ENCODE results near the gene OGFOD3. TPM values are rescaled to one million over a fixed set of nuclear protein-coding genes. Genes with fewer than 3 reads are reported as not detected.

The OGFOD3 gene
- total RNA-seq, 4 donors from 2014 or later = 13.0 to 33.5 (median 20.0) TPM

GRCh38 chr17:82435103-82435502, 16.7 kb upstream of the OGFOD3 start:
- Histone ChIP-seq H3K4me1 (no peaks in the 10 kb centered on the region), H3K36me3 (peaks cover 49% of the 10 kb centered on the region), H3K9me3 (no peaks in the 10 kb centered on the region), H3K27ac (no peak overlapping the region), H3K27me3 (no peaks in the 10 kb centered on the region), H3K4me3 (no peak overlapping the region)
- DNase-seq (ENCODE audit: low spot score in 2 of 2) = peak in 1 of 2 donors; percentile 60
- 85% methylated on average over 11 of the region's 12 CpGs for WGBS
- TF ChIP-seq, protein P1, sequence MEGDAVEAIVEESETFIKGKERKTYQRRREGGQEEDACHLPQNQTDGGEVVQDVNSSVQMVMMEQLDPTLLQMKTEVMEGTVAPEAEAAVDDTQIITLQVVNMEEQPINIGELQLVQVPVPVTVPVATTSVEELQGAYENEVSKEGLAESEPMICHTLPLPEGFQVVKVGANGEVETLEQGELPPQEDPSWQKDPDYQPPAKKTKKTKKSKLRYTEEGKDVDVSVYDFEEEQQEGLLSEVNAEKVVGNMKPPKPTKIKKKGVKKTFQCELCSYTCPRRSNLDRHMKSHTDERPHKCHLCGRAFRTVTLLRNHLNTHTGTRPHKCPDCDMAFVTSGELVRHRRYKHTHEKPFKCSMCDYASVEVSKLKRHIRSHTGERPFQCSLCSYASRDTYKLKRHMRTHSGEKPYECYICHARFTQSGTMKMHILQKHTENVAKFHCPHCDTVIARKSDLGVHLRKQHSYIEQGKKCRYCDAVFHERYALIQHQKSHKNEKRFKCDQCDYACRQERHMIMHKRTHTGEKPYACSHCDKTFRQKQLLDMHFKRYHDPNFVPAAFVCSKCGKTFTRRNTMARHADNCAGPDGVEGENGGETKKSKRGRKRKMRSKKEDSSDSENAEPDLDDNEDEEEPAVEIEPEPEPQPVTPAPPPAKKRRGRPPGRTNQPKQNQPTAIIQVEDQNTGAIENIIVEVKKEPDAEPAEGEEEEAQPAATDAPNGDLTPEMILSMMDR (IDR thresholded peaks at IDR 0.05) = no peak
- TF ChIP-seq POLR2A (IDR thresholded peaks at IDR 0.05) (no peak), POLR2AphosphoS5 (IDR thresholded peaks at IDR 0.05) (no peak), EP300 (IDR thresholded peaks at IDR 0.05) (no peak)

DNA sequence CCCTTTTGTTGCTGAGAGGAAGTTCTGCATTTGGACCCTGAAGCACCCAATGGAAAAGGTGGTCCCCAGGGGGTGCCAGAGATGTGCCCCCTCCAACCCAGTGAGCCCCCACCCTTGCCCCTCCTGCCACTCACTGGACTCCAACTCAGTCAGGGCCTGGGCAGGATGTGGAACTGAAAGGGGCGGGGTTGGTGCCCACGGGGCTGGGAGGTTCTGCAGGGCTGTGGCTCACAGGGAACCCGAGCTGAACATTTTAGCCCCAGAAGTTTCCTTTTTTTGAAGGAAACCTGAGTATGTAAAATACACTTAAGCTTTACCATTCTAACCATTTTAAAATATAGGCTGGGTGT, 15.8 kb upstream of the OGFOD3 start:
- H3K4me1 ChIP-seq = no peaks in the 10 kb centered on the region
- H3K27ac ChIP-seq = no peak overlapping the region
- H3K9me3 ChIP-seq = no peaks in the 10 kb centered on the region
- 48% methylated on average over 3 of the region's 3 CpGs for WGBS
- TF ChIP-seq, protein P1 (IDR thresholded peaks at IDR 0.05) = no peak
- no peak for TF ChIP-seq POLR2AphosphoS5 (IDR thresholded peaks at IDR 0.05)
- peak in 1 of 2 donors; percentile 59 for DNase-seq (ENCODE audit: low spot score in 2 of 2)
- H3K27me3 ChIP-seq = no peaks in the 10 kb centered on the region
- no peak overlapping the region for H3K4me3 ChIP-seq
- peaks cover 51% of the 10 kb centered on the region for H3K36me3 ChIP-seq

DNA sequence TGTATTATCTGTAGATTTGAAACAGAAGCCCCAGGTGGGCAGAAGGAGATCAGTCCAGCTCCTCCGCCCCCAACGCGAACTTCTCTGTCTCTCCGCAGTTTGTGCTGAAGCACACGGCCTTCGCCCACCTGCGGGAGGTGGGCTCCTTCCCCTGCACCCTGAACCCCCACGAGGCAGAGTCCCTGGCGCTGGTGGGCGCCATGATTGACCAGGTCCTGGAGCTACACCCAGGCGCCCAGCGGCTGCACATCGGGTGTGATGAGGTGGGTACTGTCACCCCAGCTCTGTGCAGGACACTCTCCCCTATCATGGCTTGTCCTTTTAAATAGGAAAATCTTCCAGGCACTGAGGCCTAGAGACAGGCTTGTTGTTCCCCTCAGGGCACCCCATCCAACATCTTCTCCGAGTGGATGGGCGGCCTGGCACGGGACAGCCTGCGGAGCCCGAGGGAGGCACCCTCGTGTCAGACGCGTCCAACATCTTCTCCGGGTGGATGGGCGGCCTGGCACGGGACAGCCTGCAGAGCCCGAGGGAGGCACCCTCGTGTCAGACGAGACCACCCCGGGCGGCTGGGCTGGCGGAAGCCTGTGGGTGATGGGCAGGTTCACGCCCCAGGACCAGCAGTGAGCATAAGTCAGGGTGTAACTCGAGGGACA, 15.3 kb upstream of the OGFOD3 start:
- DNase-seq (ENCODE audit: low spot score in 2 of 2) = peak in 1 of 2 donors; percentile 61
- H3K9me3 ChIP-seq = no peaks in the 10 kb centered on the region
- no peak overlapping the region for H3K27ac ChIP-seq
- H3K27me3 ChIP-seq = no peaks in the 10 kb centered on the region
- no peaks in the 10 kb centered on the region for H3K4me1 ChIP-seq
- WGBS = 82% methylated on average over 25 of the region's 32 CpGs
- no peak for TF ChIP-seq POLR2AphosphoS5 (IDR thresholded peaks at IDR 0.05)
- no peak for TF ChIP-seq EP300 (IDR thresholded peaks at IDR 0.05)
- TF ChIP-seq, protein P1 (IDR thresholded peaks at IDR 0.05) = no peak
- TF ChIP-seq POLR2A (IDR thresholded peaks at IDR 0.05) = no peak
- H3K36me3 ChIP-seq = peaks cover 46% of the 10 kb centered on the region
- H3K4me3 ChIP-seq = no peak overlapping the region

DNA sequence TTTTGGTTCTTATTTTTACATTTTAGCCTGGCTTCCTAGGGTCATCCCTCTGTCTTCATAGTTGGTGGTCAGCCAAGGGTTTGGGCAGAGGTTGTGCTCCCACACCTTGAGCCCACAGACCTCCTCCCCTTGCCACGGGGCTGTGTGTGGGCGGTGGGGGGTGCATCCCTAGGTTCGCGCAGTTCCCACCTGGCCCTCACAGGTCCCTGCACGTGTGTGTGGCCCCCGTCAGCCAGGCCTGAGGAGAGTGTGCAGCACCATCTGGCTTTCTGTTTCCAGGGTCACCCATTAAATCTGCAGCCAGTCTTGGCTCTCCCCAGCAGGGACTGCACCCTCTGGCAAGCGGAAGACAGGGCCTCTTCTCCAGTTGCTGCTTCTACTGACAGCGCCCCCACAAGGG, 13.6 kb upstream of the OGFOD3 start:
- no peak overlapping the region for H3K27ac ChIP-seq
- H3K36me3 ChIP-seq = peaks cover 30% of the 10 kb centered on the region
- DNase-seq (ENCODE audit: low spot score in 2 of 2) = no peak

GRCh38 chr17:82429824-82430223, 11.4 kb upstream of the OGFOD3 start:
- Histone ChIP-seq H3K27ac (no peak overlapping the region), H3K36me3 (peaks cover 10% of the 10 kb centered on the region), H3K4me1 (no peaks in the 10 kb centered on the region), H3K27me3 (no peaks in the 10 kb centered on the region), H3K4me3 (no peak overlapping the region), H3K9me3 (no peaks in the 10 kb centered on the region)
- 76% methylated on average over 7 of the region's 7 CpGs for WGBS
- no peak for DNase-seq (ENCODE audit: low spot score in 2 of 2)
- TF ChIP-seq, protein P1 (IDR thresholded peaks at IDR 0.05) = no peak
- no peak for TF ChIP-seq EP300 (IDR thresholded peaks at IDR 0.05)
- TF ChIP-seq POLR2A (IDR thresholded peaks at IDR 0.05) = no peak
- TF ChIP-seq POLR2AphosphoS5 (IDR thresholded peaks at IDR 0.05) = no peak

More for the DNA sequence above, 13.6 kb upstream of the OGFOD3 start:
- no peak overlapping the region for H3K4me3 ChIP-seq
- no peaks in the 10 kb centered on the region for H3K4me1 ChIP-seq
- 76% methylated on average over 6 of the region's 8 CpGs for WGBS
- no peaks in the 10 kb centered on the region for H3K9me3 ChIP-seq
- H3K27me3 ChIP-seq = no peaks in the 10 kb centered on the region
- TF ChIP-seq, protein P1 (IDR thresholded peaks at IDR 0.05) = no peak
- no peak for TF ChIP-seq POLR2A (IDR thresholded peaks at IDR 0.05)
- TF ChIP-seq EP300 (IDR thresholded peaks at IDR 0.05) = no peak

All from suprapubic skin (tissue), 4 donors.